ENCODE data around the gene SARDH.

Gene SARDH

DNA sequence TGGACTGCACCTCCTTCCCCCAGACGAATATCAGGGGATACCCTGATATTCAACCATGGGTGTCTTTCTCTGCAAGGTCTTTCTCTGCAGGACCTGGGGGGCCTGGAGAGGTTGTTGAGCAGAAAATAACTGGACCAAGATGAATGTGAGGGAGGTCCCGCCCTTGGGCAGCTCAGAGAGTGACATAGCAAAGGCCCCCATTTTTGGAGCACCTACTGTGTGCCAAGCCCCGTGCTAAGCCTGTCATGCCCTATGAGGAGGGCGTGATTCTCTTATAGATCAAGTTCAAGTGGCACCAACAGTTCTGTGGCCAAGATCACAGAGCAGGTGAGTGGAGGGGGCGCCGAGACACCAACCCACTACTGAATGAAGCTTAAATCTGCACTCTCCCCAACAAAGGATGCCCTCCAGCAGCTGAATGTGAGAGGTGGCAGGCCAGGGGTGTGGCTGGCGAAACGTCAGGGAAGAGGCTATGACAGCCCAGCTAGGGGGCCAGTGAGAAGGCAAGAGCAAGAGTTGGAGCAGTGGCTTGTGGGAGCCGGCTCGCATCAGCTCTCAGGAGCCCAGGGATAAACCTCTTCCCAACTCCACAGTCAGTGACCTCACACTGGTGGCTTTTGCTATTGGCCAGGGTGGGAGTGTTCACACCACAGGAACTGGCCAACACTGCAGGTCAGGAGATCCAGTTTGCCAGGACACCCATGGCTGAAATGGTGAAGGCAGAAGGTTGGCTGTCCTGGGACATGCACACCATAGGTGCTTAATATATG is 5.3 kb downstream of the SARDH start:
- no peak for DNase-seq

- DNase-seq: no peak
Observed at GRCh38 chr9:133731876-133732638, 6.1 kb downstream of the SARDH start.

DNA sequence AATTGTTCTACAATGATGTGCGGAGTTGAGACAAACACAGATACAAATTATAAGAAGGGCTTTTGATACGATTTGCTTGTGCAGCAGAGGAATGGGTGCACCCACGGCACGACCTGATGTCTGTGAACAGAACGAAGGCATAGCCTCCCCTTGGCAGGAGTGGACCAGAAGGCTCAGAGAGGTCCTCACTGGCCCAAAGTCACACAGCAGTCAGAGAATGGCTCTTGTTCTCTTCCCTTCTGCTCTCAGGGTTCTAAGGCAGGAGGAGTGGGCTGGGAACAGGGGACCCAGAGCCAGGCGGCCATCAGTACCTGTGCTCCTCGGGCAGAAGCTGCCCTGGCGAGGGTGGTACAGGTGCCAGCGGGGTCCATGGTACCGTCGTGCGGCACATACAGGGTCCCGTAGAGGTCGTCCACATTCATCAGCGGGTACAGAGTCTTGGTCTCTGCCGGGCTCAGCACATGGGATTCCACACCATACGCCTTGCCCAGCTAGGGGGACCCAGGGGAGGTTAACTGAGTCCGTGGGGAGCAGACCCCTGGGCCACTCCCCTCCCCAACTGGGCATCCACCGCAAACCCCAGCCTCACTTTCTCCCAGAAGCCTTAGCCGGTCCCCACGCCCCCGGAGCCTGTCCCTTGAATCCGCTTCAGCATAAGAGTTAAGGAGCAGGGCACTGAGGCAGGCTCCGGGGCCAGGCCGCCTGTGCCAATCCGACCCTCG is 7.0 kb downstream of the SARDH start:
- no peak for DNase-seq

DNA sequence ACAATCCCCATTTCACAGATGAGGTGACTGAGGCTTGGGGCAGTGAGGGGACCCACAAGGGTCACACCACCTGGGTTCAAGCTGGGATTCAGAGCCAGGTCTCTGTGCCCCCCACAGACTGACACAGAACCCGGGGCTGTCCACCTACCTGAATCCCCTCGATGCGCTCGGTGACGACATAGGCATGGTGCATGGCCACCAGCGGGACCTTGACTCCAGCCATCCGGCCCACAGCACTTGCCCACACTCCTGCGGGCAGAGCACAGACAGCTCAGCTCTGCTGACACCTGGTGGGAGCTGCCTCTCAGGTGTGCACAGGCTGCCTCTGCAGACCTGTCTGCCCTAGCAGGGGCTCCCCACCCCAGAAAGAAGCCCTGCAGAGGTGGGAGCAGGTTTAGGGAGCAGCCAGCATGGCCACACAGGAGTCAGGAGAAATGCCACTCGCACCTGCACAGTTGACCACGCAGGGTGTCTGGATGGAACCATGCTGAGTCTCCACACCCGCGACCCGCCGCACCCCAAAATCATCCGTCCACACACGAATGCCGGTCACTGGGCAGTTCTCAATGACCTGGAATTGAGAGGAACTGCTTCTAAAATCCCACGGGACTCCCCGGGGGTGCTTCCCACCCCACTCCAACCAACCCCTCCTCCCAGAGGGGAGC is 8.4 kb downstream of the SARDH start:
- DNase-seq: no peak

GRCh38 chr9:133728856-133729616 is 9.1 kb downstream of the SARDH start:
- DNase-seq: no peak

GRCh38 chr9:133727876-133728441 is 10.2 kb downstream of the SARDH start:
- no peak for DNase-seq

DNA sequence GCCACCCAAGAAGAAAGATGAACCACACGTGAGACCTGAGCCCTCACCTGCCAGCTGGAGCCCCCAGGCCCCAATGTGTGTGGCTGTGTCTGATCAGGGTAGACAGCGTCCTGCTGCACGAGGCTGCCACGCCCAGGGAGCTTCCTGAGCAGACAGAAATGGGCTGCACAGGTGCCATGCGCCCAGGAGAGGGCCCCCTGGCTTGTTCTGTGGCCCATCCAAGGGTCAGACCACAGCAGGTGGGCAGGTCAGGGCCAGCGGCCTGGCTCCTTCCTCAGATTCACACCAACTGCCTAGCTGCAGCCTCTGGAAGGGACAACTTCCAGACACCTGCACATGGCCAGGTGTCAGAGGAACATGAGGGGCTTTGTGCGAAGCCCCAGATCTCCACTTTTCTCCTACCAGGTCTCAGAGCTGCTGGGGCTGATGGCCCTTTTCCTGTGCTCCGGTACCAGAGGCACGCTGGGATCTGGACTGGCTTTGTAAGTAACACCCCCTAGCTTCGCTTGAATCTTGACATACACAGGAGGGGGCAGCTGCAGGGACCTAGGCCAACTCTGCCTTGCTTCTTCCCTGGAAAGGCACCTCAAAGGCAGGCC is 10.8 kb downstream of the SARDH start:
- DNase-seq: no peak

- peak; percentile 57 for DNase-seq
Observed at GRCh38 chr9:133726401-133727276, 11.5 kb downstream of the SARDH start.

GRCh38 chr9:133725886-133726285 is 12.3 kb downstream of the SARDH start:
- no peak for DNase-seq

GRCh38 chr9:133718563-133719315 is 19.4 kb downstream of the SARDH start:
- no peak for DNase-seq

- DNase-seq: no peak
Observed at GRCh38 chr9:133717113-133718031, 20.8 kb downstream of the SARDH start.

DNA sequence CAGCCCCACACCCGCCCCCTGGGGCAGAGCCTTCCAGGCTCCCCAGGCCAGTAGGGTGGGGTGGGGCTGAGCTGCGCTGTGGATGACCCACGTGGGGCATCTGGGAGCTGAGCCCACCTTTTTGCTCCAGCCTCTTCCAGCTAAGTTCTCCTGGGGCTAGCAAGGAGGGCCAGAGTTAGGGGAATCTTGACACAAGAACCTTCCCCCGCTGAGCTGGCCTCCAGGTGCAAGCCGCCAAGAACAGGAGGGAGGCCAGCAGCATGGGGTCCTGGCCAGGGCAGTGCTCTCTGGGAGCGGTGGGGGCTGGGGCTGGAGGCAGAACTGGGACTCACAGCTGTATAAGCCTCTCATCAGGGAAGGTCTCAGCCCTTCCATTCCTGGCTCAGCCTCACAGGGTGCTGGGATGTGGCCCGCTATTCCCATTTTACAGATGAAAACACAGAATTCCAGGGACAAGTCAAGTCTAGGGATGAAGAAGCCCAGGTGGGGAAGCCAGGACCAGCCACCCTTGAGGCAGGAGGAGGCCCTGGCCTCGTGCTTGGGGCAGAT is 21.5 kb downstream of the SARDH start:
- DNase-seq: no peak

GRCh38 chr9:133715866-133716563 is 22.1 kb downstream of the SARDH start:
- DNase-seq: no peak

DNA sequence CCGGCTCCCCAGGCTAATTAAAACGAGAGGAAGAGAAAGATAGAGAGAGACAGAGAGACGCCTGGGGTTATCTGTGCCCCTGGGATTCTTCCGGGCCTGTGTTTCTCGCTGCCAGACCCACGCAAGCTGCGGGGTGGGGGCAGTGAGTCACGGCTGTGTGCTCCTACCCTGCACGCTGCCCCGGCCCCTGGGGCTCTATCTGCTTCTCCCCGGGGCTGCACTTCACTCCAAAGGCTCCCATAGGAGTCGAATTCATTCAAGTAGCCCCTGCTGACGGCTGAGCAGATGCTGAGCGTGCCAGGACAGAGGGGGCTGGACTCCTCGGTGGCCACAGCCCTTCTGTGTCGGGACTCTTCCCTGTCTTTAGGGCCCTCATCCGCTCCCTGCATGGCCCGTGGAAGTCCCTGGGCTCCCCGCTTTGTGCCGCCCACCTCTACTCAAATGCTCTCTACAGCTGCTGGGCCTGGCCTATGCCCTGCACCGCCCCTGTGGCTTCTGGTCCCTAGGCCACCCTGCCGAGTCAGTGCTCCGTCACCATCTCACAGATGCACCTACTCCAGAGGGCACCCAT is 22.8 kb downstream of the SARDH start:
- DNase-seq: no peak

- DNase-seq: no peak
Observed at GRCh38 chr9:133714606-133715294, 23.4 kb downstream of the SARDH start.

- DNase-seq: no peak
Observed at GRCh38 chr9:133713960-133714495, 24.1 kb downstream of the SARDH start.
